DOHH2 (cell line): Measurements from ENCODE around the gene UACA.

Source experiments
- EZH2phosphoT487 ChIP-seq: fragments of 200-600 bp; sonication (generic); IDR thresholded peaks from 2 replicates; pipeline ENCODE4 v1.6.1; 2017; ENCODE audit warnings: borderline replicate concordance, mild to moderate bottlenecking, antibody characterized with exemption, low read length, moderate library complexity, mixed read lengths
- TF ChIP-seq, protein P1 (sequence below): fragments of 200-600 bp; sonication (generic); IDR thresholded peaks from one replicate; pipeline ENCODE4 v1.5.1; 2014; ENCODE audit warnings: antibody characterized with exemption, mild to moderate bottlenecking, low read depth, low read length; ENCODE audit not compliant: poor library complexity, severe bottlenecking

DNA sequence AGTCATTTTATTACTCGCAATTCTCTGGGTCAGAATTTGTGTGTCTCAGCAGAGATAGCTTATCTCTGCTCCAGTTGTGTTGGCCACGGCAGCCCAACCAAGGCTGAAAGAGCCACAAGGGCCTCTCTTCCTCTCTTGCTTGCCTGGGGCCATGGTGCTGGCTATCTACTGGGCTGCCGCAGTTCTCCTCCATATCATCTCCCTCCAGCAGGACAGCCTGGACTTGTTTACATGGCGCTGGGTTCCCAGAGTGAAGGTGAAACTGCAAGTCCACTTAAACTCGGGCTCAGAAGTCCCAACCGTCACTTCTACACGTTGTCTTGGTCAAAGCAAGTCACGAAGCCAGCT lies 134.8 kb downstream of the UACA start:
- TF ChIP-seq, protein P1, sequence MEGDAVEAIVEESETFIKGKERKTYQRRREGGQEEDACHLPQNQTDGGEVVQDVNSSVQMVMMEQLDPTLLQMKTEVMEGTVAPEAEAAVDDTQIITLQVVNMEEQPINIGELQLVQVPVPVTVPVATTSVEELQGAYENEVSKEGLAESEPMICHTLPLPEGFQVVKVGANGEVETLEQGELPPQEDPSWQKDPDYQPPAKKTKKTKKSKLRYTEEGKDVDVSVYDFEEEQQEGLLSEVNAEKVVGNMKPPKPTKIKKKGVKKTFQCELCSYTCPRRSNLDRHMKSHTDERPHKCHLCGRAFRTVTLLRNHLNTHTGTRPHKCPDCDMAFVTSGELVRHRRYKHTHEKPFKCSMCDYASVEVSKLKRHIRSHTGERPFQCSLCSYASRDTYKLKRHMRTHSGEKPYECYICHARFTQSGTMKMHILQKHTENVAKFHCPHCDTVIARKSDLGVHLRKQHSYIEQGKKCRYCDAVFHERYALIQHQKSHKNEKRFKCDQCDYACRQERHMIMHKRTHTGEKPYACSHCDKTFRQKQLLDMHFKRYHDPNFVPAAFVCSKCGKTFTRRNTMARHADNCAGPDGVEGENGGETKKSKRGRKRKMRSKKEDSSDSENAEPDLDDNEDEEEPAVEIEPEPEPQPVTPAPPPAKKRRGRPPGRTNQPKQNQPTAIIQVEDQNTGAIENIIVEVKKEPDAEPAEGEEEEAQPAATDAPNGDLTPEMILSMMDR, result no peak
- TF ChIP-seq EZH2phosphoT487, result no peak
